AG09319 (cell line): Measurements from ENCODE around the gene SLC25A28.

ENCODE experiments used
- DNase-seq: peaks from one replicate; pipeline ENCODE4 v3.0.0-alpha.2; 2010; ENCODE audit warnings: low read depth; ENCODE audit errors: extremely low read depth
- CTCF ChIP-seq: IDR thresholded peaks from 2 replicates; pipeline ENCODE4 v1.5.1; 2011; ENCODE audit warnings: low read depth, mild to moderate bottlenecking, inconsistent platforms, low read length, moderate library complexity

The SLC25A28 gene

GRCh38 chr10:99619851-99620710 lies at the start of gene SLC25A28:
Gene SLC25A28 (minus strand): TSS chr10:99620439. CDS start chr10:99620335, 104 bp downstream.
- DNase-seq: peak; percentile 100
- no peak for TF ChIP-seq CTCF

GRCh38 chr10:99667108-99667751 lies 47.0 kb upstream of the SLC25A28 start:
- no peak for TF ChIP-seq CTCF
- DNase-seq: no peak

GRCh38 chr10:99665304-99665703 lies 45.1 kb upstream of the SLC25A28 start:
- no peak for DNase-seq
- TF ChIP-seq CTCF: no peak

DNA sequence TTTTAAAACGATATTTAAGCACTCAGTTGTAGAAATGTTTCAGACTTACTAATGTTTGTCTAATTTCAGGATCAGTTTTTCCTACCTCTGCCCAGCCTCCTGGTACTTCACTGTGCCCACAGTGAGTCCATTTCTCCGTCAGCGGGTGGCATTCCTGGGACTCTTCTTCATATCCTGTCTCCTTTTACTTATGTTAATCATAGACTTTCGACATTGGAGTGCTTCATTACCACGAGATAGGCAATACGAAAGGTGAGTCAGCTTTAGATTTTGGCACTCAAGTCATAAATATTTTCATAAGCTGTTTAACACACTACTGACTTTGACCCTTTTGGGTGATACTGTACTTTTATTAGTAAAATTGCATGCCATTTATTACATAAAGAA lies 41.1 kb upstream of the SLC25A28 start:
- no peak for TF ChIP-seq CTCF
- no peak for DNase-seq

GRCh38 chr10:99660662-99661376 lies 40.6 kb upstream of the SLC25A28 start:
- no peak for DNase-seq
- TF ChIP-seq CTCF: no peak

DNA sequence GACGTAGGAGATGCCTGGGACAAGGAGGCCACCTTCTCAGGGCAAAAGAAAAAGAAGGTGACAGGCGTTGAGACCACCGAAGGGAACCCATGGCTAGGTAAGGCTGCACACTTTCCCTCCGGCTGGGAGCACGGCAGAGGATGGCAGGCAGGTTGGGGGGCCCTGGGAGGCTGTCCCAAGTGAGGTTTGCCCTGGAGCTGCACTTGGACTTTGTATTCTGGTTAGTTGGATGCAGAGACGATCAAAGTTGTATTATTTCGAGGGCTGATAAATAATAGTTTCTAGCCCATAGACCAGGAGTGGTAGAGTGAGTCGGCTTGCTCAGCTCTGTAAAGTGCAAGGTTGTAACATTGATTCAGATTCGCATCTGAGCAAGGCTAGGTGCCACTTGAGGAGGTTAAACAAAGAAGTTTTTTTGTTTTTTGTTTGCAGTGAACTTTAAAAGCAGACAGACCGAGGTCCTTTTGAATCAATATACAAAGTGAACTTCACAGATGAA lies 39.7 kb upstream of the SLC25A28 start:
- no peak for TF ChIP-seq CTCF
- DNase-seq: no peak
